Endothelial cell (in vitro differentiated cells): Measurements from ENCODE around the gene DIS3L2. TPM values are rescaled to one million over a fixed set of nuclear protein-coding genes. Genes with fewer than 3 reads are reported as not detected.
"Not testable (repeated sequence)": the region's sequence is repeated elsewhere in the genome, so short reads cannot be mapped to it uniquely, and the experiment has no call there.

Experiments
- DNase-seq: peaks from one replicate; pipeline ENCODE4 v3.0.0; 2021; ENCODE audit warnings: low spot score
- H3K27ac Mint-ChIP-seq: one replicate; pipeline ENCODE4 v1.8.0; 2021; ENCODE audit warnings: mixed read lengths, inconsistent platforms; ENCODE audit not compliant: unreplicated experiment
- H3K27me3 Mint-ChIP-seq: one replicate; pipeline ENCODE4 v1.8.0; 2021; ENCODE audit warnings: mild to moderate bottlenecking, moderate library complexity, mixed read lengths, inconsistent platforms; ENCODE audit not compliant: unreplicated experiment
- H3K36me3 Mint-ChIP-seq: one replicate; pipeline ENCODE4 v1.8.0; 2021; ENCODE audit warnings: mild to moderate bottlenecking, low read depth, mixed read lengths, inconsistent platforms; ENCODE audit not compliant: unreplicated experiment
- H3K4me1 Mint-ChIP-seq: one replicate; pipeline ENCODE4 v1.8.0; 2021; ENCODE audit warnings: mild to moderate bottlenecking, mixed read lengths, inconsistent platforms; ENCODE audit not compliant: unreplicated experiment
- H3K4me3 Mint-ChIP-seq: one replicate; pipeline ENCODE4 v1.8.0; 2021; ENCODE audit warnings: mild to moderate bottlenecking, mixed read lengths, inconsistent platforms; ENCODE audit not compliant: unreplicated experiment
- H3K9me3 Mint-ChIP-seq: one replicate; pipeline ENCODE4 v1.8.0; 2021; ENCODE audit warnings: mixed read lengths, inconsistent platforms; ENCODE audit not compliant: unreplicated experiment
- total RNA-seq: library from RNA; stranded (reverse); fragmentation: NEBNext Ultra II Directional; extraction: Animal tissue kit (Norgen Biotek cat#: 25700); gene quantifications from one replicate; pipeline ENCODE4 v1.2.1, GENCODE V29; 2021; ENCODE audit not compliant: unreplicated experiment
- TF ChIP-seq, protein P1 (sequence below): fragments of 200-600 bp; sonication (generic); IDR thresholded peaks from one replicate; pipeline ENCODE4 v1.5.0; 2021; ENCODE audit warnings: antibody characterized with exemption; ENCODE audit not compliant: unreplicated experiment

Gene DIS3L2
- total RNA-seq, 1 donor from 2014 or later, result 42.1 TPM

GRCh38 chr2:231941673-231942072 lies 19.8 kb upstream of the DIS3L2 start:
- no peaks in the 10 kb centered on the region for H3K27me3 Mint-ChIP-seq
- no peaks in the 10 kb centered on the region for H3K4me1 Mint-ChIP-seq
- H3K9me3 Mint-ChIP-seq, result no peaks in the 10 kb centered on the region
- no peaks in the 10 kb centered on the region for H3K36me3 Mint-ChIP-seq
- no peak for DNase-seq
- TF ChIP-seq, protein P1, sequence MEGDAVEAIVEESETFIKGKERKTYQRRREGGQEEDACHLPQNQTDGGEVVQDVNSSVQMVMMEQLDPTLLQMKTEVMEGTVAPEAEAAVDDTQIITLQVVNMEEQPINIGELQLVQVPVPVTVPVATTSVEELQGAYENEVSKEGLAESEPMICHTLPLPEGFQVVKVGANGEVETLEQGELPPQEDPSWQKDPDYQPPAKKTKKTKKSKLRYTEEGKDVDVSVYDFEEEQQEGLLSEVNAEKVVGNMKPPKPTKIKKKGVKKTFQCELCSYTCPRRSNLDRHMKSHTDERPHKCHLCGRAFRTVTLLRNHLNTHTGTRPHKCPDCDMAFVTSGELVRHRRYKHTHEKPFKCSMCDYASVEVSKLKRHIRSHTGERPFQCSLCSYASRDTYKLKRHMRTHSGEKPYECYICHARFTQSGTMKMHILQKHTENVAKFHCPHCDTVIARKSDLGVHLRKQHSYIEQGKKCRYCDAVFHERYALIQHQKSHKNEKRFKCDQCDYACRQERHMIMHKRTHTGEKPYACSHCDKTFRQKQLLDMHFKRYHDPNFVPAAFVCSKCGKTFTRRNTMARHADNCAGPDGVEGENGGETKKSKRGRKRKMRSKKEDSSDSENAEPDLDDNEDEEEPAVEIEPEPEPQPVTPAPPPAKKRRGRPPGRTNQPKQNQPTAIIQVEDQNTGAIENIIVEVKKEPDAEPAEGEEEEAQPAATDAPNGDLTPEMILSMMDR, result no peak
- no peak overlapping the region for H3K4me3 Mint-ChIP-seq
- no peak overlapping the region for H3K27ac Mint-ChIP-seq

GRCh38 chr2:231942180-231942579 lies 19.3 kb upstream of the DIS3L2 start:
- Mint-ChIP-seq H3K4me3 (no peak overlapping the region), H3K9me3 (no peaks in the 10 kb centered on the region), H3K27ac (no peak overlapping the region), H3K4me1 (no peaks in the 10 kb centered on the region), H3K27me3 (no peaks in the 10 kb centered on the region), H3K36me3 (no peaks in the 10 kb centered on the region)
- DNase-seq, result no peak
- TF ChIP-seq, protein P1, result no peak

- no peak overlapping the region for H3K27ac Mint-ChIP-seq
- H3K4me1 Mint-ChIP-seq, result no peaks in the 10 kb centered on the region
- H3K9me3 Mint-ChIP-seq, result no peaks in the 10 kb centered on the region
- no peaks in the 10 kb centered on the region for H3K36me3 Mint-ChIP-seq
- H3K27me3 Mint-ChIP-seq, result peaks cover 2% of the 10 kb centered on the region
- TF ChIP-seq, protein P1, result no peak
- no peak overlapping the region for H3K4me3 Mint-ChIP-seq
- no peak for DNase-seq
These were observed 15.2 kb upstream of the DIS3L2 start for GRCh38 chr2:231946241-231946814.

DNA sequence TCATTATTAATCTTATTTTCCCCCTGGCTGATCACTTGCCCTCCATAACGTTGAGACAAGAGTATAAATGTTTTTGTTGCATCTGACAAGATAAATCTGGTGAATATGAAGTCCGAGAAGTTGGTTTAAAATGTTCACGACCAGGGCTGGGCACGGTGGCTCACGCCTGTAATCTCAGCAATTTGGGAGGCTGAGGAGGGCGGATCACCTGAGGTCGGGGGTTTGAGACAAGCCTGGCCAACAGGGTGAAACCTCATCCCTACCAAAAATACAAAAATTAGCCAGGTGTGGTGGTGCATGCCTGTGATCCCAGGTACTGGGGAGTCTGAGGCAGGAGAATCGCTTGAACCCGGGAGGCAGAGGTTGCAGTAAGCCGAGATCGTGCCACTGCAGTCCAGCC lies 14.4 kb upstream of the DIS3L2 start:
- DNase-seq, H3K4me1 Mint-ChIP-seq, H3K4me3 Mint-ChIP-seq, H3K9me3 Mint-ChIP-seq, H3K27me3 Mint-ChIP-seq, H3K36me3 Mint-ChIP-seq, H3K27ac Mint-ChIP-seq: not testable (repeated sequence)

GRCh38 chr2:231947694-231948093 lies 13.8 kb upstream of the DIS3L2 start:
- Mint-ChIP-seq H3K9me3 (no peaks in the 10 kb centered on the region), H3K27ac (no peak overlapping the region), H3K4me1 (no peaks in the 10 kb centered on the region), H3K27me3 (peaks cover 2% of the 10 kb centered on the region), H3K36me3 (no peaks in the 10 kb centered on the region), H3K4me3 (no peak overlapping the region)
- no peak for DNase-seq
- TF ChIP-seq, protein P1, result no peak
